Measurements from ENCODE around the gene CADPS2. TPM values are rescaled to one million over a fixed set of nuclear protein-coding genes. Genes with fewer than 3 reads are reported as not detected.

The CADPS2 gene
- total and polyA plus RNA-seq, 2 donors (not counting 3 experiments of a cell fraction or from before 2014, with no cell fraction given): 9.5 to 22.6 TPM

- no peak for FAIRE-seq
- Histone ChIP-seq H3K9me3 (replicated peaks; ENCODE audit: control insufficient read depth, insufficient read depth, low read length) (no peaks in the 10 kb centered on the region), H3K4me3 (replicated peaks in 1 of 3; ENCODE audit: insufficient read depth in 1 of 3, low read depth in 1 of 3, low read length in 3 of 3) (no peak overlapping the region), H3K79me2 (ENCODE audit: control insufficient read depth, insufficient read depth, low read length) (no peaks in the 10 kb centered on the region), H3K27ac (ENCODE audit: insufficient read depth, low read depth, low read length) (no peak overlapping the region), H2AFZ (ENCODE audit: low read depth, low read length) (no peak overlapping the region), H3K9ac (replicated peaks; ENCODE audit: extremely low read depth, insufficient read depth, low read length) (no peak overlapping the region), H3K9me1 (replicated peaks; ENCODE audit: control insufficient read depth, extremely low read depth, insufficient read depth, low read length) (no peaks in the 10 kb centered on the region), H4K20me1 (replicated peaks; ENCODE audit: control insufficient read depth, extremely low read depth, insufficient read depth, low read length) (no peaks in the 10 kb centered on the region), H3K4me1 (ENCODE audit: control insufficient read depth, extremely low read depth, insufficient read depth, low read length) (no peaks in the 10 kb centered on the region), H3K27me3 (ENCODE audit: control insufficient read depth in 2 of 2, insufficient read depth in 2 of 2, low read length in 2 of 2) (no peaks in the 10 kb centered on the region), H3K36me3 (ENCODE audit: control insufficient read depth in 2 of 2, extremely low read depth in 1 of 2, insufficient read depth in 2 of 2, low read length in 2 of 2) (no peaks in the 10 kb centered on the region), H3K4me2 (ENCODE audit: insufficient read depth, low read length) (no peak overlapping the region)
- TF ChIP-seq FOS (IDR thresholded peaks at IDR 0.05; ENCODE audit: borderline replicate concordance, insufficient read depth, low read length): no peak
- no peak for TF ChIP-seq POLR2AphosphoS5 (IDR thresholded peaks at IDR 0.05; ENCODE audit: insufficient read depth, low read depth, low read length)
- no peak for TF ChIP-seq GATA2 (IDR thresholded peaks at IDR 0.05; ENCODE audit: insufficient read depth, insufficient read length, low read depth, low read length)
- TF ChIP-seq EZH2 (IDR thresholded peaks at IDR 0.05; ENCODE audit: borderline replicate concordance, low read depth, low read length, severe bottlenecking): no peak
- TF ChIP-seq MAX (IDR thresholded peaks at IDR 0.05; ENCODE audit: insufficient read depth, insufficient read length): no peak
- no peak for TF ChIP-seq JUN (IDR thresholded peaks at IDR 0.05; ENCODE audit: borderline replicate concordance, insufficient read depth, insufficient read length, low read depth)
- TF ChIP-seq CTCF (IDR thresholded peaks at IDR 0.05; ENCODE audit: extremely low read depth in 1 of 2, insufficient read depth in 1 of 2, low read depth in 1 of 2, low read length in 2 of 2): no peak
- no peak for TF ChIP-seq MYC (IDR thresholded peaks at IDR 0.05; ENCODE audit: low read depth, low read length)
- TF ChIP-seq POLR2A (IDR thresholded peaks at IDR 0.05; ENCODE audit: low read depth, low read length): no peak
- no peak for DNase-seq (ENCODE audit: low read depth, low spot score)
- ChIA-PET POLR2A (no interaction called here), CTCF (interaction anchor here (1.2 kb wide), 1 partner anchor 15 kb away, joined by 4 read pairs; no protein-coding TSS in a partner anchor)
- no TSS peak for BruUV-seq (replicated peaks)
- intact Hi-C loops (cut with micrococcal nuclease) (no loop called here), dilution Hi-C loops (cut with MboI; ENCODE audit: extremely low pct_ligation_motif_present, low sequenced_read_pairs) (no loop called here)
Observed at GRCh38 chr7:122746948-122747347, 139.3 kb downstream of the CADPS2 start.
